ENCODE measurements around the gene SLC46A3.
"Not testable (repeated sequence)": the region's sequence is repeated elsewhere in the genome, so short reads cannot be mapped to it uniquely, and the experiment has no call there.

SLC46A3 gene

GRCh38 chr13:28697441-28697840 is 21.3 kb downstream of the SLC46A3 start:
- Histone ChIP-seq H3K36me3 (peaks cover 31 to 42% (median 40%) of the 10 kb centered on the region in 3 donors), H3K27me3 (no peaks in the 10 kb centered on the region), H3K9me3 (peaks cover 0 to 3% (median 0%) of the 10 kb centered on the region in 3 donors), H3K27ac (no peak overlapping the region), H3K4me1 (no peaks in the 10 kb centered on the region), H3K4me3 (no peak overlapping the region)
- no peak for TF ChIP-seq CTCF (IDR thresholded peaks at IDR 0.05)
- no peak for DNase-seq
- intact Hi-C loops (cut with DNase I; ENCODE audit: low total_unique reads): no loop called here

- DNase-seq: not testable (repeated sequence)
These were observed 24.9 kb downstream of the SLC46A3 start for GRCh38 chr13:28693605-28694491.

GRCh38 chr13:28685892-28686291 is 32.9 kb downstream of the SLC46A3 start:
- Histone ChIP-seq H3K27ac (no peak overlapping the region), H3K4me1 (no peaks in the 10 kb centered on the region), H3K9me3 (no peaks in the 10 kb centered on the region), H3K4me3 (no peak overlapping the region), H3K27me3 (no peaks in the 10 kb centered on the region), H3K36me3 (no peaks in the 10 kb centered on the region)
- DNase-seq: no peak
- TF ChIP-seq CTCF (IDR thresholded peaks at IDR 0.05): no peak
- intact Hi-C loops (cut with DNase I; ENCODE audit: low total_unique reads): no loop called here

More at GRCh38 chr13:28693605-28694491, 24.9 kb downstream of the SLC46A3 start:
- H3K4me1 ChIP-seq; intact Hi-C loops (cut with DNase I; ENCODE audit: low total_unique reads); H3K36me3 ChIP-seq; H3K27me3 ChIP-seq; H3K4me3 ChIP-seq; H3K27ac ChIP-seq; H3K9me3 ChIP-seq: not testable (repeated sequence)

- Histone ChIP-seq H3K9me3 (no peaks in the 10 kb centered on the region), H3K36me3 (peaks cover 0 to 4% (median 1%) of the 10 kb centered on the region in 3 donors), H3K4me3 (no peak overlapping the region), H3K4me1 (no peaks in the 10 kb centered on the region), H3K27me3 (no peaks in the 10 kb centered on the region), H3K27ac (no peak overlapping the region)
- no peak for DNase-seq
- TF ChIP-seq CTCF (IDR thresholded peaks at IDR 0.05): no peak
- intact Hi-C loops (cut with DNase I; ENCODE audit: low total_unique reads): no loop called here
These were observed 33.7 kb downstream of the SLC46A3 start for GRCh38 chr13:28685114-28685513.

GRCh38 chr13:28684257-28684656 is 34.5 kb downstream of the SLC46A3 start:
- H3K27me3 ChIP-seq: no peaks in the 10 kb centered on the region
- H3K9me3 ChIP-seq: no peaks in the 10 kb centered on the region
- H3K27ac ChIP-seq: no peak overlapping the region
- no peak for DNase-seq
- intact Hi-C loops (cut with DNase I; ENCODE audit: low total_unique reads): no loop called here
- no peak for TF ChIP-seq CTCF (IDR thresholded peaks at IDR 0.05)
- peaks cover 2 to 12% (median 7%) of the 10 kb centered on the region in 3 donors for H3K36me3 ChIP-seq
- H3K4me1 ChIP-seq: no peaks in the 10 kb centered on the region
- no peak overlapping the region for H3K4me3 ChIP-seq

GRCh38 chr13:28683169-28683568 is 35.6 kb downstream of the SLC46A3 start:
- H3K9me3 ChIP-seq; DNase-seq; H3K4me3 ChIP-seq; H3K27me3 ChIP-seq; H3K27ac ChIP-seq; intact Hi-C loops (cut with DNase I; ENCODE audit: low total_unique reads); H3K4me1 ChIP-seq: not testable (repeated sequence)
- peaks cover 13 to 23% (median 18%) of the 10 kb centered on the region in 3 donors for H3K36me3 ChIP-seq

All from tibial artery (tissue), 4 donors.